ENCODE data around the gene BSPRY.

DNA sequence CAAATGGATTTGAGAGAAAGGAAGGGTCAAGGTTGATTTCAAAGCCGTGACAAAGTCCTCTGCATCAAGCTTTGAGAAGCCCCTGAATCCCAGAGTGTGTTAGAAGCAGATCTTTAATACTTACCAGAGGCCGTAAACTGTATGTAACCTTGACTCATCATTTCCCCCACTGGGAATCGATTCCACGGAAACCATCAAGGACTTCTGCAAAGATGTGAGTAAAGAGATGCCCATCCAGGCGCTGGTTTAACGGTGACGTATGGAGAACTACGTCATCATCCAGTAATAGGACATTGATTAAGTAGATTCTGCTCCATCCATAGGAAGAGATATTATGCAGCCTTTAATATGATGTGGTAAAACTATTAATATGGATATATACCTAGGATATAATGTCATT lies 47.8 kb upstream of the BSPRY start:
- TF ChIP-seq CTCF (IDR thresholded peaks at IDR 0.05) (no peak), EZH2 (IDR thresholded peaks at IDR 0.05; ENCODE audit: borderline replicate concordance, insufficient read depth, low read depth, low read length, poor library complexity, severe bottlenecking) (no peak)

All from B cell (primary cell).